HepG2 (cell line): ENCODE data around the gene ITGB3. TPM values are rescaled to one million over a fixed set of nuclear protein-coding genes. Genes with fewer than 3 reads are reported as not detected.

Experiments used
- ATAC-seq: fragments of 200-7000 bp; cut with Tn5 transposase; 3 replicates; pipeline ENCODE4 v1.9.1; 2020; ENCODE audit warnings: mild to moderate bottlenecking, moderate library complexity
- BruUV-seq: library from RNA; stranded (reverse); fragments of 400-500 nt; replicated peaks from 2 replicates; lab custom pipeline; 2021; lab: Mats Ljungman, UMichigan
- CTCF ChIA-PET: fragments of 300-600 bp; formaldehyde crosslinking; extraction: SDS; loops from one replicate; lab custom pipeline; 2021; ENCODE audit warnings: low total read pairs, inconsistent platforms, low intra/inter-chr PET ratio; lab: Yijun Ruan, JAX
- POLR2A ChIA-PET: fragments of 350-600 bp; sonication (Branson Sonifier 250); formaldehyde crosslinking; loops from one replicate; lab custom pipeline; 2020; ENCODE audit warnings: antibody characterized with exemption, inconsistent platforms; lab: Yijun Ruan, JAX
- DNase-seq: peaks from one replicate; pipeline ENCODE4 v3.0.0-alpha.2; 2015; ENCODE audit warnings: low spot score
- FAIRE-seq: peaks from 3 replicates; lab custom pipeline; 2011; peaks lifted over from hg19 to GRCh38; lab: Jason Lieb, UNC
- H2AFZ ChIP-seq: one replicate; pipeline ENCODE4 v1.6.1; 2011; ENCODE audit warnings: low read length, inconsistent platforms
- H3K27ac ChIP-seq: fragments of 300-600 bp; 3 replicates; pipeline ENCODE4 v1.8.0; 2011; ENCODE audit warnings: mixed run types, mild to moderate bottlenecking, mixed read lengths, low read length, inconsistent platforms; ENCODE audit not compliant: insufficient read depth; ENCODE audit errors: extremely low read length
- H3K27me3 ChIP-seq, 2 experiments: fragments of 200-600 bp in 1 of 2; 2 replicates in 1 of 2; 3 replicates in 1 of 2; pipeline versions ENCODE4 v1.6.0 to v1.8.0; 2011; ENCODE audit warnings: low read length in 2 of 2, mild to moderate bottlenecking in 2 of 2, moderate library complexity in 2 of 2, inconsistent platforms in 1 of 2; ENCODE audit not compliant: insufficient read depth in 2 of 2, control insufficient read depth in 1 of 2
- H3K36me3 ChIP-seq, 2 experiments: fragments of 200-600 bp in 1 of 2; replicated peaks in 1 of 2; 2 replicates in 1 of 2; 3 replicates in 1 of 2; pipeline versions ENCODE4 v1.5.1 to v1.8.0; 2011; ENCODE audit warnings: low read length in 2 of 2, inconsistent platforms in 1 of 2; ENCODE audit not compliant: insufficient read depth in 2 of 2, control insufficient read depth in 1 of 2
- H3K4me1 ChIP-seq: 2 replicates; pipeline ENCODE4 v1.5.1; 2012; ENCODE audit warnings: low read length, inconsistent platforms; ENCODE audit not compliant: insufficient read depth
- H3K4me2 ChIP-seq: 2 replicates; pipeline ENCODE4 v1.6.0; 2011; ENCODE audit warnings: low read depth, low read length, inconsistent platforms
- H3K4me3 ChIP-seq, 3 experiments: fragments of 200-600 bp in 1 of 3; sonication (generic), shearing (Covaris generic) in 1 of 3; replicated peaks in 1 of 3; 2 replicates each; pipeline ENCODE4 v1.5.1; 2011 to 2016; ENCODE audit warnings: low read length in 3 of 3, inconsistent platforms in 2 of 3, low read depth in 2 of 3, mild to moderate bottlenecking in 2 of 3, control low read depth in 1 of 3, mixed read lengths in 1 of 3; ENCODE audit not compliant: insufficient read depth in 1 of 3
- H3K79me2 ChIP-seq: one replicate; pipeline ENCODE4 v1.6.1; 2011; ENCODE audit warnings: low read length, inconsistent platforms; ENCODE audit not compliant: insufficient read depth
- H3K9ac ChIP-seq: 2 replicates; pipeline ENCODE4 v1.6.0; 2011; ENCODE audit warnings: mild to moderate bottlenecking, low read depth, low read length, inconsistent platforms; ENCODE audit not compliant: insufficient read depth
- H3K9me3 ChIP-seq: 2 replicates; pipeline ENCODE4 v1.5.1; 2012; ENCODE audit warnings: mild to moderate bottlenecking, low read length
- H4K20me1 ChIP-seq: 2 replicates; pipeline ENCODE4 v1.6.0; 2011; ENCODE audit warnings: inconsistent platforms, mild to moderate bottlenecking, low read length, moderate library complexity; ENCODE audit not compliant: insufficient read depth
- AKAP8 ChIP-seq: sonication (generic); formaldehyde crosslinking; IDR thresholded peaks from 2 replicates; pipeline ENCODE4 v1.5.1; 2020; ENCODE audit warnings: mild to moderate bottlenecking, missing genetic modification reagents
- MAFF ChIP-seq: IDR thresholded peaks from 2 replicates; pipeline ENCODE4 v1.6.1; 2011; ENCODE audit warnings: low read depth, low read length, improper control_type of control experiment
- MAFK ChIP-seq, 2 experiments: IDR thresholded peaks in 1 of 2; conservative IDR thresholded peaks in 1 of 2; 2 replicates each; pipeline ENCODE4 v1.6.1; 2011; ENCODE audit warnings: improper control_type of control experiment in 2 of 2, low read length in 2 of 2
- NFE2 ChIP-seq: sonication (generic); formaldehyde crosslinking; IDR thresholded peaks from 2 replicates; pipeline ENCODE4 v1.4.0; 2020; ENCODE audit warnings: missing genetic modification reagents
- NFE2L2 ChIP-seq: fragments of 150-350 bp; IDR thresholded peaks from 2 replicates; pipeline ENCODE4 v1.6.1; 2014; ENCODE audit warnings: low read length
- ZBTB42 ChIP-seq: sonication (generic); formaldehyde crosslinking; IDR thresholded peaks from 2 replicates; pipeline ENCODE4 v1.5.0; 2020; ENCODE audit warnings: mild to moderate bottlenecking, missing genetic modification reagents
- ZFAT ChIP-seq: sonication (generic); formaldehyde crosslinking; conservative IDR thresholded peaks from 2 replicates; pipeline ENCODE4 v1.8.1; 2023; ENCODE audit warnings: missing genetic modification reagents, inconsistent platforms
- ZNF121 ChIP-seq: sonication (generic); formaldehyde crosslinking; IDR thresholded peaks from 2 replicates; pipeline ENCODE4 v1.5.0; 2020; ENCODE audit warnings: mild to moderate bottlenecking, missing genetic modification reagents
- WGBS: methylation state at CpG from one replicate; pipeline ENCODE4 v1.1.6; 2017; ENCODE audit warnings: low lambda C conversion rate; 5-methylcytosine and 5-hydroxymethylcytosine counted together
- in situ Hi-C: cut with HindIII; loops from 2 replicates; pipeline ENCODE4 v1.10.0; 2017; ENCODE audit warnings: low pct_unique_long_range_greater_than_20kb; ENCODE audit not compliant: extremely low pct_ligation_motif_present
- intact Hi-C: fragments of 100-400 bp; cut with micrococcal nuclease; formaldehyde crosslinking; loops from one replicate; pipeline ENCODE4 v1.10.0; 2022; ENCODE audit not compliant: unreplicated experiment
- polyA plus RNA-seq, 8 experiments: library from polyadenylated mRNA; depleted of rRNA in 3 of 8; stranded (reverse) in 7 of 8; unstranded in 1 of 8; fragments of >200 nt; fragmentation: Illumina TruSeq in 4 of 8; extraction: Trizol in 4 of 8; gene quantifications; 2 replicates each; pipeline versions ENCODE4 v1.2.1 to v1.2.3, GENCODE V29; 2011 to 2016; ENCODE audit warnings: low read depth in 4 of 8, missing spikeins in 1 of 8, mixed read lengths in 1 of 8; ENCODE audit not compliant: insufficient read depth in 1 of 8
- total RNA-seq, 5 experiments: library from RNA; depleted of rRNA; stranded (reverse); fragments of >200 nt; fragmentation: Illumina TruSeq; extraction: Trizol; gene quantifications; 2 replicates each; pipeline ENCODE4 v1.2.3, GENCODE V29; 2016; ENCODE audit warnings: low read depth in 1 of 5

The ITGB3 gene
- total and polyA plus RNA-seq, 2 of the 13 experiments (the other 11 are each of a cell fraction or from before 2014, with no cell fraction given): 0.09 to 0.31 TPM

DNA sequence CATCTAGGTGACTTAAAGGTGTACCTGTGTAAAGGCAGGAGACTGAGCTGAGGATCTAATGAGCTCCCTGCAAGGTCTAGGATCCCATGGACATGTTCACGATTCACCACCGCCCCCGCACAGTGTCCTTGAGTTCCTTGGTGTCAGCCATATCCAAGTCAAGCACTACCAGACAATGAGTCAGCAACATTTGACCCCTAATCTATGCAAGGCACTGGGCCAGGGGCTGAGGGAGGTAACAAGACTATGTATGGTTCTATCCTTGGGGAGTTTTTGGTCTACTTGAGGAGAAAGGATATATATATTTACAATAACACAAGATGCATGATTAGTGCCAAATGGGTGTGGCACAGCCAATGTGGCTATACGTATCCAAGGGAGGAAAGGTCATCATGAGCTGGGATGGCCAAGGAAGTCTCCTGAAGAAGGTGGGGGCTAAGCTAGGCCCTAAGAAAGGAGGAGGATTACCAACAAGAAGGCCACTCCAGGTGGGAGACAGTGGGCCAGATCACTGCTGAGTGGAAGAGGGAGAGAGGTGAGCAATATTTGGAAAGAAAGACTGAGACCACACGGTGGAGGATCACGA, 35.0 kb downstream of the ITGB3 start:
- CTCF ChIA-PET: no interaction called here
- TF ChIP-seq NFE2L2 (peak; percentile 88), MAFF (peak; percentile 42; the same call in 1 of the 2 replicates), ZBTB42 (no peak), NFE2 (peak; percentile 83; the same call in 1 of the 2 replicates), MAFK (conservative IDR thresholded peaks at IDR 0.05 in 1 of 2, IDR thresholded peaks at IDR 0.05 in 1 of 2; ENCODE audit: low read length in 2 of 2) (peak; percentile 25 to 57; a peak in 3 of 4 replicates)
- Histone ChIP-seq H3K27ac (no peak overlapping the region), H3K9ac (no peak overlapping the region), H3K4me1 (peaks cover 23% of the 10 kb centered on the region), H3K27me3 (peaks cover 1 to 13% of the 10 kb centered on the region in 2 experiments; a peak in 2 of 5 replicates), H4K20me1 (no peaks in the 10 kb centered on the region), H3K4me2 (no peak overlapping the region), H2AFZ (no peak overlapping the region), H3K79me2 (no peaks in the 10 kb centered on the region), H3K36me3 (no peaks in the 10 kb centered on the region), H3K9me3 (no peaks in the 10 kb centered on the region), H3K4me3 (no peak overlapping the region)
- BruUV-seq: no TSS peak
- no peak for FAIRE-seq
- WGBS: 61% methylated on average over 6 of the region's 6 CpGs
- no peak for ATAC-seq
- in situ Hi-C loops: no loop called here
- intact Hi-C loops: no loop called here
- no peak for DNase-seq
- POLR2A ChIA-PET: no interaction called here

DNA sequence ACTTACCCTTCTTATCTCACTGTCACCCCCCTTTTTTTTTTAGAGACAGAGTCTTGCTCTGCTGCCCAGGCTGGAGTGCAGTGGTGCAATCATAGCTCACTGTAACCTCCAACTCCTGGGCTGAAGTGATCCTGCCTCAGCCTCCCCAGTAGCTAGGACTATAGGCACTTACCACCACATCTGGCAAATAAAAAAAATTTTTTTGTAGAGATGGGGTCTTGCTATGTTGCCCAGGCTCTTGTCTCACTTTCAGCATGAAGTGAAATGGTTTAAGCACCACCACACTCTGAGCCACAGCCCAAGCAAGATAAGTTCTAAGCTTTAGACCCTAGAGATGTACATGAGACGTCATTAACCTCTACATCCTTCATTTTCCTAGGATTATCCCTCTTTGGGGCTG, 35.7 kb downstream of the ITGB3 start:
- Histone ChIP-seq H3K9me3 (no peaks in the 10 kb centered on the region), H3K4me2 (no peak overlapping the region), H3K79me2 (no peaks in the 10 kb centered on the region), H3K4me3 (no peak overlapping the region), H3K27ac (no peak overlapping the region), H4K20me1 (no peaks in the 10 kb centered on the region), H3K27me3 (peaks cover 1 to 15% of the 10 kb centered on the region in 2 experiments; a peak in 3 of 5 replicates), H3K9ac (no peak overlapping the region), H2AFZ (no peak overlapping the region), H3K36me3 (no peaks in the 10 kb centered on the region), H3K4me1 (peaks cover 23% of the 10 kb centered on the region)
- no TSS peak for BruUV-seq
- ChIA-PET CTCF (no interaction called here), POLR2A (no interaction called here)
- no peak for FAIRE-seq
- in situ Hi-C loops (no loop called here), intact Hi-C loops (no loop called here)
- TF ChIP-seq ZFAT (CRISPR knock-in tag): no peak
- TF ChIP-seq AKAP8 (CRISPR knock-in tag): no peak
- peak; percentile 68 for TF ChIP-seq ZNF121 (CRISPR knock-in tag)
- no peak for ATAC-seq
- no peak for DNase-seq
- 48% methylated on average over 1 of the region's 1 CpG for WGBS
